Peyer's patch (tissue), 4 donors: Measurements from ENCODE around the gene FNBP1L.

Experiments used
- CTCF ChIP-seq, 6 experiments: fragments of 450-650 bp in 4 of 6; fragments of 200-600 bp in 2 of 6; sonication (generic) in 1 of 6; IDR thresholded peaks; one replicate each; pipeline ENCODE4 v1.5.1; 2017 to 2019; ENCODE audit warnings: antibody characterized with exemption in 6 of 6, mild to moderate bottlenecking in 3 of 6, moderate library complexity in 1 of 6
- POLR2A ChIP-seq, 2 donors: fragments of 450-650 bp; IDR thresholded peaks; one replicate each; pipeline ENCODE4 v1.5.1; 2017; ENCODE audit warnings: antibody characterized with exemption in 2 of 2, mild to moderate bottlenecking in 2 of 2, moderate library complexity in 2 of 2

GRCh38 chr1:93463960-93464359 is 16.0 kb downstream of the FNBP1L start:
- TF ChIP-seq CTCF (IDR thresholded peaks at IDR 0.05) = no peak
- TF ChIP-seq POLR2A (IDR thresholded peaks at IDR 0.05) = no peak
